ENCODE data around the gene ADCY5. TPM values are rescaled to one million over a fixed set of nuclear protein-coding genes. Genes with fewer than 3 reads are reported as not detected.

The ADCY5 gene
- total RNA-seq, 1 donor from 2014 or later, result not detected

DNA sequence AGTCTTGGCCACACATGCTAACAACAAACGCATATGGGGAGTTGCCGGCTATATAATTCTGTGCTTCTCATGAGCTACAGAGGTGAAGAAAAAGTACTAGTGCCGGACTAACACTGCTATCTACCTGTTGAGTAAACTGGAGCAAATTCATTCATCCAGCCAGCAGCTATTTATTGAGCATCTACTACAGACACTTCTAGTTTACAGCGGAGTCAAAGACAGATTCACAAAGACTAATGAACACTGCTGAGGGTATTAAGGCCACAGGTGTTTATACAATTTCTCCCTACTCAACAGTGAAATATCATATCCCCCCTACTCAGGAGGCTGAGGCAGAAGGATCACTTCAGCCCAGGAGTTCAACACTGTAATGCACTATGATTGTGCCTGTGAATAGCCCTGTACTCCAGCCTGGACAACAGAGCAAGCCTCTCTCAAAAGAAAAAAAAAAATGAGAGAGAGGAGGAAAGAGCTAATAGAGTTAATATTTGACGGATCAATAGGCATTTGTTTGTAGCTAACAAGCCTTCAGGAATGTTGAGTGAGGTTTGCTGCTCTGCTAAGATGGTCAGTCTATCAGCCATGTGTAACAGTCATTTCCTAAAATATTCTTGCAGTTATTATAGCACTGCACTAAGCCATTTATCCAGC, 17.8 kb downstream of the ADCY5 start:
- no peak overlapping the region for H3K4me3 ChIP-seq (ENCODE audit: low read depth, low read length)
- H3K36me3 ChIP-seq (ENCODE audit: control insufficient read depth, insufficient read depth, low read length), result no peaks in the 10 kb centered on the region
- TF ChIP-seq, protein P1, sequence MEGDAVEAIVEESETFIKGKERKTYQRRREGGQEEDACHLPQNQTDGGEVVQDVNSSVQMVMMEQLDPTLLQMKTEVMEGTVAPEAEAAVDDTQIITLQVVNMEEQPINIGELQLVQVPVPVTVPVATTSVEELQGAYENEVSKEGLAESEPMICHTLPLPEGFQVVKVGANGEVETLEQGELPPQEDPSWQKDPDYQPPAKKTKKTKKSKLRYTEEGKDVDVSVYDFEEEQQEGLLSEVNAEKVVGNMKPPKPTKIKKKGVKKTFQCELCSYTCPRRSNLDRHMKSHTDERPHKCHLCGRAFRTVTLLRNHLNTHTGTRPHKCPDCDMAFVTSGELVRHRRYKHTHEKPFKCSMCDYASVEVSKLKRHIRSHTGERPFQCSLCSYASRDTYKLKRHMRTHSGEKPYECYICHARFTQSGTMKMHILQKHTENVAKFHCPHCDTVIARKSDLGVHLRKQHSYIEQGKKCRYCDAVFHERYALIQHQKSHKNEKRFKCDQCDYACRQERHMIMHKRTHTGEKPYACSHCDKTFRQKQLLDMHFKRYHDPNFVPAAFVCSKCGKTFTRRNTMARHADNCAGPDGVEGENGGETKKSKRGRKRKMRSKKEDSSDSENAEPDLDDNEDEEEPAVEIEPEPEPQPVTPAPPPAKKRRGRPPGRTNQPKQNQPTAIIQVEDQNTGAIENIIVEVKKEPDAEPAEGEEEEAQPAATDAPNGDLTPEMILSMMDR (IDR thresholded peaks at IDR 0.05; ENCODE audit: insufficient read depth, low read length, severe bottlenecking), result no peak
- FAIRE-seq, result peak; percentile 50
- peaks cover 2% of the 10 kb centered on the region for H3K27me3 ChIP-seq (ENCODE audit: control insufficient read depth, insufficient read depth, low read length)
- DNase-seq (ENCODE audit: low read depth), result no peak

GRCh38 chr3:123430266-123430665, 18.6 kb downstream of the ADCY5 start:
- FAIRE-seq (no peak), DNase-seq (ENCODE audit: low read depth) (no peak)
- TF ChIP-seq, protein P1 (IDR thresholded peaks at IDR 0.05; ENCODE audit: insufficient read depth, low read length, severe bottlenecking), result no peak
- H3K4me3 ChIP-seq (ENCODE audit: low read depth, low read length), result no peak overlapping the region
- no peaks in the 10 kb centered on the region for H3K36me3 ChIP-seq (ENCODE audit: control insufficient read depth, insufficient read depth, low read length)
- peaks cover 3% of the 10 kb centered on the region for H3K27me3 ChIP-seq (ENCODE audit: control insufficient read depth, insufficient read depth, low read length)

GRCh38 chr3:123429362-123430125, 19.3 kb downstream of the ADCY5 start:
- Histone ChIP-seq H3K27me3 (ENCODE audit: control insufficient read depth, insufficient read depth, low read length) (peaks cover 5% of the 10 kb centered on the region), H3K36me3 (ENCODE audit: control insufficient read depth, insufficient read depth, low read length) (no peaks in the 10 kb centered on the region), H3K4me3 (ENCODE audit: low read depth, low read length) (no peak overlapping the region)
- TF ChIP-seq, protein P1 (IDR thresholded peaks at IDR 0.05; ENCODE audit: insufficient read depth, low read length, severe bottlenecking), result no peak
- no peak for FAIRE-seq
- DNase-seq (ENCODE audit: low read depth), result no peak

DNA sequence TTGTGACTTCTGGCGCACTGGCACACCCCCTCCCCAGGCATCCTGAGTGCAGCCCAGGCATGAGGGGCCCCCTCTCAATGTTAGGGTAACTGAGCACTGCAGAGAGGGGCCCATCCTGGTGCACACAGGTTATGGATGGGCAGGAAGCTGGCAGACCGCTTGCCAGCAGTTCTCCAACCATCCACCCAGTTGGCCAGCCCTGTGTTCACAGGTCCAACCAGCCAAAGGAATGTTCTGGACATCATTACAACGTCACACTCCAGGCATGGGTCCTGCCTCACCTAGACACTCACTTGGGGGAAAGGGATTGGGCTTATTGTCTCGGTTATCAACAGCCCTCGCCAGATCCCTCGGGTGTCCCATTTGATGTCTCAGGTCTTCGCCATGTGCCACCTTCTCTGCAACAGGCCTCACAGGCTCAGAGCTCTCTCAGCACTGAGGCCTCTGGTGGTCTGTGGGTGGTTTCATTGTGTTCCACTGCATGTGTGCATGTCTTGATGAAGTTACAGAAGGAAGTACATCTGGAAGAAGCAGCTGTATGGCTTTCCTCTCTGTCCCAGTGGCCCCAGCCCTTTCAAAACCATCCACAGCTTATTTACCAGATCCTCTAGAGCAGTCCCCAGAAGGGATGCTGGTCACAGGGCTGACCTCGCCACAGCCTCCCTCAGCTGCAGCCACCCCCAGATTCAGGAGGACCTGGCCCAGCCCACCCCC, 23.7 kb downstream of the ADCY5 start:
- TF ChIP-seq, protein P1 (IDR thresholded peaks at IDR 0.05; ENCODE audit: insufficient read depth, low read length, severe bottlenecking), result no peak
- FAIRE-seq, result peak; percentile 60

DNA sequence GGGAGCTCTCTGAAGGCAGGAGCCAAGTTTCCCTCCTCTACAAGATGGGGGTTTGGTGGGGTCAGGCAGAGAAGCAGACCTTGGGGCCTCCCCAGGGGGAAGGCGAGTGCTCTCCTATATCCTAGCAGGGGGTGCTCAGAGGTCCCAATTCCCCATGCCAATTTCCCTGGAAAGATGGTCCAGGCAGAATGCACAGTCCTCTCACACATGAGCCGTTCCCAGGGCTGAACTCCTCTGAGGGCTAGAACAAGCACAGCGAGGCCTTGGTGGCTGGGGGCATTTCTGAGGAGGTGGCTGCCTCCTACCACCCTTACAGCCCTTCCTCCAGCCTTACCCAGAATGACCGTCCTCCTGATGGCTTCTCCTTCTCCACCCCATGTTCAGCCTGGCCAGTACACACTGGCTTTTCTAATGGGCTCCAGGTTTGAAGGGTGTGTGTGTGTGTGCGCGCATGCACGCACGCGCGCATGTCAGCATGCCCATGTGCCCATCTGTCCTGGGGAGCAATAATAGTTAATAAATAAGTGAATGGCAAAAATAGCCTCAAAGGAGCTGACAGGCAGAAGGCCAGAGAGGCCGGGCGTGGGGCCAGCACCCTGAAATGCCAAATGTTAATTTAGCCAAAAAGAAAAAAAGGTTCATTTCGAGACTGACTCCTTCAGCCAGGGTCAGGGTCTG, 24.4 kb downstream of the ADCY5 start:
- DNase-seq (ENCODE audit: low read depth) (no peak), FAIRE-seq (no peak)
- H3K27me3 ChIP-seq (ENCODE audit: control insufficient read depth, insufficient read depth, low read length), result peaks cover 10% of the 10 kb centered on the region
- TF ChIP-seq, protein P1 (IDR thresholded peaks at IDR 0.05; ENCODE audit: insufficient read depth, low read length, severe bottlenecking), result no peak
- no peak overlapping the region for H3K4me3 ChIP-seq (ENCODE audit: low read depth, low read length)
- H3K36me3 ChIP-seq (ENCODE audit: control insufficient read depth, insufficient read depth, low read length), result no peaks in the 10 kb centered on the region

More for the DNA sequence above, 23.7 kb downstream of the ADCY5 start:
- H3K4me3 ChIP-seq (ENCODE audit: low read depth, low read length), result no peak overlapping the region
- DNase-seq (ENCODE audit: low read depth), result no peak
- peaks cover 8% of the 10 kb centered on the region for H3K27me3 ChIP-seq (ENCODE audit: control insufficient read depth, insufficient read depth, low read length)
- no peaks in the 10 kb centered on the region for H3K36me3 ChIP-seq (ENCODE audit: control insufficient read depth, insufficient read depth, low read length)

Measured in bronchial epithelial cell (primary cell).